WTC11 (cell line): Measurements from ENCODE around the gene DNAJC9. TPM values are rescaled to one million over a fixed set of nuclear protein-coding genes. Genes with fewer than 3 reads are reported as not detected.

Experiments used
- ATAC-seq: fragments of 200-7000 bp; cut with Tn5 transposase; 2 replicates; pipeline ENCODE4 v1.10.0; 2021; ENCODE audit warnings: mild to moderate bottlenecking, moderate library complexity
- CTCF ChIA-PET: fragments of 300-600 bp; sonication (Branson Sonifier 250); formaldehyde crosslinking; loops from one replicate; lab custom pipeline; 2021; ENCODE audit warnings: antibody characterized with exemption; lab: Charles Lee
- POLR2A ChIA-PET: fragments of 350-600 bp; sonication (Branson Sonifier 250); formaldehyde crosslinking; loops from one replicate; lab custom pipeline; 2021; ENCODE audit warnings: antibody characterized with exemption; lab: Charles Lee
- DNase-seq: peaks from one replicate; pipeline ENCODE4 v3.0.0; 2021; ENCODE audit warnings: low spot score
- H3K27ac Mint-ChIP-seq: 2 replicates; pipeline ENCODE4 v1.8.0; 2021; ENCODE audit warnings: mixed read lengths
- H3K27me3 Mint-ChIP-seq: 2 replicates; pipeline ENCODE4 v1.8.0; 2021; ENCODE audit warnings: low read depth, mild to moderate bottlenecking, moderate library complexity, mixed read lengths
- H3K36me3 Mint-ChIP-seq: 2 replicates; pipeline ENCODE4 v1.8.0; 2021; ENCODE audit warnings: mixed read lengths
- H3K4me1 Mint-ChIP-seq: 2 replicates; pipeline ENCODE4 v1.8.0; 2022; ENCODE audit warnings: mixed read lengths
- H3K4me3 Mint-ChIP-seq: 2 replicates; pipeline ENCODE4 v1.8.0; 2021; ENCODE audit warnings: mild to moderate bottlenecking, moderate library complexity, mixed read lengths
- H3K9me3 Mint-ChIP-seq: 2 replicates; pipeline ENCODE4 v1.8.0; 2021; ENCODE audit warnings: mixed read lengths
- ATF6 ChIP-seq: sonication (generic); formaldehyde crosslinking; IDR thresholded peaks from 2 replicates; pipeline ENCODE4 v1.8.1; 2023; ENCODE audit warnings: mild to moderate bottlenecking, missing genetic modification reagents
- CREM ChIP-seq: sonication (generic); formaldehyde crosslinking; IDR thresholded peaks from 2 replicates; pipeline ENCODE4 v1.8.1; 2022; ENCODE audit warnings: mild to moderate bottlenecking, missing genetic modification reagents, moderate library complexity
- JAZF1 ChIP-seq: fragments of 250-450 bp; sonication (Bioruptor Pico); IDR thresholded peaks from 2 replicates; pipeline ENCODE4 v1.9.0; 2021; ENCODE audit warnings: moderate library complexity, mild to moderate bottlenecking, inconsistent platforms
- JUN ChIP-seq: sonication (generic); formaldehyde crosslinking; IDR thresholded peaks from 2 replicates; pipeline ENCODE4 v1.8.0; 2023; ENCODE audit warnings: mild to moderate bottlenecking, missing genetic modification reagents
- MAX ChIP-seq: sonication (generic); formaldehyde crosslinking; IDR thresholded peaks from 2 replicates; pipeline ENCODE4 v1.8.0; 2022; ENCODE audit warnings: mild to moderate bottlenecking, missing genetic modification reagents
- MXD4 ChIP-seq: fragments of 250-450 bp; sonication (Bioruptor Pico); IDR thresholded peaks from 2 replicates; pipeline ENCODE4 v1.8.0; 2021; ENCODE audit warnings: mild to moderate bottlenecking, moderate library complexity, borderline replicate concordance
- MYBL2 ChIP-seq: sonication (generic); formaldehyde crosslinking; IDR thresholded peaks from 2 replicates; pipeline ENCODE4 v1.8.1; 2023; ENCODE audit warnings: mild to moderate bottlenecking, moderate library complexity, missing genetic modification reagents
- PRDM15 ChIP-seq: sonication (generic); formaldehyde crosslinking; IDR thresholded peaks from 2 replicates; pipeline ENCODE4 v1.8.0; 2022; ENCODE audit warnings: missing genetic modification reagents
- SOX15 ChIP-seq: fragments of 250-450 bp; sonication (Bioruptor Pico); IDR thresholded peaks from 2 replicates; pipeline ENCODE4 v1.9.0; 2021; ENCODE audit warnings: mild to moderate bottlenecking
- STAT6 ChIP-seq: sonication (generic); formaldehyde crosslinking; conservative IDR thresholded peaks from 2 replicates; pipeline ENCODE4 v1.8.1; 2023; ENCODE audit warnings: mild to moderate bottlenecking, low read depth, missing genetic modification reagents, moderate library complexity
- TCF7 ChIP-seq: sonication (generic); formaldehyde crosslinking; IDR thresholded peaks from 2 replicates; pipeline ENCODE4 v1.8.0; 2022; ENCODE audit warnings: mild to moderate bottlenecking, low read depth, missing genetic modification reagents, moderate library complexity
- TP53 ChIP-seq: sonication (generic); formaldehyde crosslinking; IDR thresholded peaks from 2 replicates; pipeline ENCODE4 v1.8.1; 2023; ENCODE audit warnings: mild to moderate bottlenecking, missing genetic modification reagents
- ZBTB43 ChIP-seq: sonication (generic); formaldehyde crosslinking; IDR thresholded peaks from 2 replicates; pipeline ENCODE4 v1.8.1; 2023; ENCODE audit warnings: mild to moderate bottlenecking, missing genetic modification reagents
- ZMAT4 ChIP-seq: fragments of 250-450 bp; sonication (Bioruptor Pico); IDR thresholded peaks from 2 replicates; pipeline ENCODE4 v1.9.0; 2021; ENCODE audit warnings: mild to moderate bottlenecking
- ZNF263 ChIP-seq: sonication (generic); formaldehyde crosslinking; IDR thresholded peaks from 2 replicates; pipeline ENCODE4 v1.8.1; 2022; ENCODE audit warnings: low read depth, mild to moderate bottlenecking, moderate library complexity, missing genetic modification reagents
- ZNF317 ChIP-seq: sonication (generic); formaldehyde crosslinking; IDR thresholded peaks from 2 replicates; pipeline ENCODE4 v1.8.1; 2023; ENCODE audit warnings: low read depth, mild to moderate bottlenecking, moderate library complexity, missing genetic modification reagents, borderline replicate concordance
- ZNF416 ChIP-seq: fragments of 250-450 bp; sonication (Bioruptor Pico); IDR thresholded peaks from 2 replicates; pipeline ENCODE4 v1.9.0; 2021; ENCODE audit warnings: mild to moderate bottlenecking, inconsistent platforms
- ZNF532 ChIP-seq: fragments of 250-450 bp; sonication (Bioruptor Pico); IDR thresholded peaks from 2 replicates; pipeline ENCODE4 v1.9.0; 2021; ENCODE audit warnings: mild to moderate bottlenecking, borderline replicate concordance
- total RNA-seq: library from RNA; stranded (reverse); gene quantifications from 3 replicates; pipeline ENCODE4 v1.2.3, GENCODE V29; 2021

The DNAJC9 gene
- total RNA-seq, 1 experiment from 2014 or later, result 32.4 TPM

GRCh38 chr10:73293461-73293860, 46.4 kb upstream of the DNAJC9 start:
- Mint-ChIP-seq H3K9me3 (peaks cover 12% of the 10 kb centered on the region), H3K4me1 (no peaks in the 10 kb centered on the region), H3K36me3 (peaks cover 9% of the 10 kb centered on the region; the same call in 1 of the 2 replicates), H3K27ac (no peak overlapping the region), H3K4me3 (no peak overlapping the region), H3K27me3 (peaks cover 21% of the 10 kb centered on the region)
- POLR2A ChIA-PET, result no interaction called here
- no peak for DNase-seq
- CTCF ChIA-PET, result no interaction called here
- ATAC-seq, result no peak
- TF ChIP-seq ZBTB43 (CRISPR knock-in tag), result no peak
- no peak for TF ChIP-seq ZNF263 (CRISPR knock-in tag)

- H3K4me3 Mint-ChIP-seq, result no peak overlapping the region
- TF ChIP-seq MYBL2 (CRISPR knock-in tag) (no peak), ZMAT4 (no peak), MXD4 (CRISPR knock-in tag) (no peak), ZNF532 (CRISPR knock-in tag) (no peak), TCF7 (CRISPR knock-in tag) (no peak), TP53 (no peak), JUN (CRISPR knock-in tag) (no peak), STAT6 (no peak), CREM (CRISPR knock-in tag) (no peak)
- TF ChIP-seq, all 79 proteins: peak for 0
- Mint-ChIP-seq H3K4me1 (no peaks in the 10 kb centered on the region), H3K36me3 (peaks cover 9% of the 10 kb centered on the region; the same call in 1 of the 2 replicates), H3K9me3 (peaks cover 26% of the 10 kb centered on the region), H3K27ac (no peak overlapping the region), H3K27me3 (peaks cover 13% of the 10 kb centered on the region)
- CTCF ChIA-PET, result no interaction called here
- POLR2A ChIA-PET, result no interaction called here
- ATAC-seq (no peak), DNase-seq (no peak)
Observed at GRCh38 chr10:73289958-73290357, 42.9 kb upstream of the DNAJC9 start.

- no peak for DNase-seq
- Mint-ChIP-seq H3K4me3 (no peak overlapping the region), H3K9me3 (peaks cover 26% of the 10 kb centered on the region), H3K36me3 (peaks cover 9% of the 10 kb centered on the region; the same call in 1 of the 2 replicates), H3K27me3 (peaks cover 3% of the 10 kb centered on the region; the same call in 1 of the 2 replicates), H3K27ac (no peak overlapping the region), H3K4me1 (no peaks in the 10 kb centered on the region)
- CTCF ChIA-PET, result no interaction called here
- POLR2A ChIA-PET, result no interaction called here
- no peak for ATAC-seq
- TF ChIP-seq ATF6 (CRISPR knock-in tag) (no peak), MAX (no peak), ZNF317 (no peak), JAZF1 (CRISPR knock-in tag) (no peak), ZNF416 (CRISPR knock-in tag) (no peak), SOX15 (CRISPR knock-in tag) (no peak), PRDM15 (CRISPR knock-in tag) (no peak)
Observed at GRCh38 chr10:73287441-73287840, 40.4 kb upstream of the DNAJC9 start.
